ENCODE results near the gene SLC45A2. TPM values are rescaled to one million over a fixed set of nuclear protein-coding genes. Genes with fewer than 3 reads are reported as not detected.

SLC45A2 gene
- total and polyA plus RNA-seq, 7 experiments from 2014 or later: 0.17 to 0.40 TPM; not detected in 5

- Mint-ChIP-seq H3K4me3 (no peak overlapping the region), H3K4me1 (no peaks in the 10 kb centered on the region), H3K36me3 (peaks cover 0 to 4% (median 0%) of the 10 kb centered on the region in 5 donors), H3K9me3 (peaks cover 0 to 2% (median 0%) of the 10 kb centered on the region in 11 donors), H3K27ac (no peak overlapping the region), H3K27me3 (peaks cover 0 to 6% (median 5%) of the 10 kb centered on the region in 5 donors)
- CTCF ChIA-PET: interaction anchor here (0.6 kb wide), 1 partner anchor 1169 kb away, joined by 3 read pairs; no protein-coding TSS in a partner anchor
- H3K9me3 ChIP-seq (ENCODE audit: control insufficient read depth in 2 of 3, low read length in 3 of 3): no peaks in the 10 kb centered on the region
- intact Hi-C loops (cut with micrococcal nuclease): no loop called here
- ATAC-seq: no peak
- no peaks in the 10 kb centered on the region for H3K4me1 ChIP-seq (ENCODE audit: control insufficient read depth in 2 of 2, insufficient read depth in 2 of 2, low read length in 2 of 2)
- H3K27me3 ChIP-seq (ENCODE audit: control insufficient read depth in 2 of 2, insufficient read depth in 2 of 2, low read length in 2 of 2): no peaks in the 10 kb centered on the region
- DNase-seq: no peak
- no peak overlapping the region for H3K27ac ChIP-seq (ENCODE audit: low read depth, low read length)
- POLR2A ChIA-PET: no interaction called here
- H3K36me3 ChIP-seq (ENCODE audit: control insufficient read depth in 2 of 3, insufficient read depth in 3 of 3, low read length in 3 of 3): no peaks in the 10 kb centered on the region
- no peak overlapping the region for H3K4me3 ChIP-seq (ENCODE audit: low read length)
These were observed 4.5 kb downstream of the SLC45A2 start for GRCh38 chr5:33980030-33980429.

GRCh38 chr5:33978306-33978705 lies 6.2 kb downstream of the SLC45A2 start:
- intact Hi-C loops (cut with micrococcal nuclease): no loop called here
- Histone ChIP-seq H3K27me3 (ENCODE audit: control insufficient read depth in 2 of 2, insufficient read depth in 2 of 2, low read length in 2 of 2) (no peaks in the 10 kb centered on the region), H3K27ac (ENCODE audit: low read depth, low read length) (no peak overlapping the region), H3K36me3 (ENCODE audit: control insufficient read depth in 2 of 3, insufficient read depth in 3 of 3, low read length in 3 of 3) (no peaks in the 10 kb centered on the region), H3K4me1 (ENCODE audit: control insufficient read depth in 2 of 2, insufficient read depth in 2 of 2, low read length in 2 of 2) (peaks cover 0 to under 1% of the 10 kb centered on the region in 2 donors), H3K9me3 (ENCODE audit: control insufficient read depth in 2 of 3, low read length in 3 of 3) (no peaks in the 10 kb centered on the region), H3K4me3 (ENCODE audit: low read length) (no peak overlapping the region)
- CTCF ChIA-PET: no interaction called here
- peaks cover 0 to 2% (median 0%) of the 10 kb centered on the region in 11 donors for H3K9me3 Mint-ChIP-seq
- H3K4me3 Mint-ChIP-seq: no peak overlapping the region
- H3K27ac Mint-ChIP-seq: no peak overlapping the region
- peaks cover 0 to 4% (median 0%) of the 10 kb centered on the region in 5 donors for H3K36me3 Mint-ChIP-seq
- H3K27me3 Mint-ChIP-seq: peaks cover 0 to 6% (median 5%) of the 10 kb centered on the region in 5 donors
- ATAC-seq (no peak), DNase-seq (no peak)
- POLR2A ChIA-PET: no interaction called here
- peaks cover 0 to 9% (median 5%) of the 10 kb centered on the region in 7 donors for H3K4me1 Mint-ChIP-seq

GRCh38 chr5:33976307-33976706 lies 8.2 kb downstream of the SLC45A2 start:
- H3K9me3 ChIP-seq (ENCODE audit: control insufficient read depth in 2 of 3, low read length in 3 of 3): no peaks in the 10 kb centered on the region
- H3K36me3 ChIP-seq (ENCODE audit: control insufficient read depth in 2 of 3, insufficient read depth in 3 of 3, low read length in 3 of 3): no peaks in the 10 kb centered on the region
- Mint-ChIP-seq H3K9me3 (peaks cover 0 to 2% (median 0%) of the 10 kb centered on the region in 11 donors), H3K27ac (no peak overlapping the region), H3K27me3 (peaks cover 0 to 6% (median 5%) of the 10 kb centered on the region in 5 donors), H3K4me1 (peaks cover 0 to 17% (median 7%) of the 10 kb centered on the region in 7 donors), H3K4me3 (no peak overlapping the region), H3K36me3 (peaks cover 0 to 4% (median 0%) of the 10 kb centered on the region in 5 donors)
- intact Hi-C loops (cut with micrococcal nuclease): no loop called here
- no peaks in the 10 kb centered on the region for H3K27me3 ChIP-seq (ENCODE audit: control insufficient read depth in 2 of 2, insufficient read depth in 2 of 2, low read length in 2 of 2)
- ATAC-seq: no peak
- H3K4me3 ChIP-seq (ENCODE audit: low read length): no peak overlapping the region
- ChIA-PET CTCF (interaction anchor here (0.5 kb wide), 1 partner anchor 51 kb away, joined by 3 read pairs; no protein-coding TSS in a partner anchor), POLR2A (no interaction called here)
- H3K27ac ChIP-seq (ENCODE audit: low read depth, low read length): no peak overlapping the region
- DNase-seq: no peak
- peaks cover 0 to 5% of the 10 kb centered on the region in 2 donors for H3K4me1 ChIP-seq (ENCODE audit: control insufficient read depth in 2 of 2, insufficient read depth in 2 of 2, low read length in 2 of 2)

GRCh38 chr5:33975852-33976251 lies 8.6 kb downstream of the SLC45A2 start:
- Histone ChIP-seq H3K27ac (ENCODE audit: low read depth, low read length) (no peak overlapping the region), H3K4me3 (ENCODE audit: low read length) (no peak overlapping the region), H3K9me3 (ENCODE audit: control insufficient read depth in 2 of 3, low read length in 3 of 3) (no peaks in the 10 kb centered on the region), H3K36me3 (ENCODE audit: control insufficient read depth in 2 of 3, insufficient read depth in 3 of 3, low read length in 3 of 3) (no peaks in the 10 kb centered on the region), H3K27me3 (ENCODE audit: control insufficient read depth in 2 of 2, insufficient read depth in 2 of 2, low read length in 2 of 2) (no peaks in the 10 kb centered on the region), H3K4me1 (ENCODE audit: control insufficient read depth in 2 of 2, insufficient read depth in 2 of 2, low read length in 2 of 2) (peaks cover 0 to 5% of the 10 kb centered on the region in 2 donors)
- Mint-ChIP-seq H3K9me3 (peaks cover 0 to 2% (median 0%) of the 10 kb centered on the region in 11 donors), H3K27ac (no peak overlapping the region), H3K4me3 (no peak overlapping the region), H3K27me3 (peaks cover 0 to 6% (median 5%) of the 10 kb centered on the region in 5 donors), H3K4me1 (peaks cover 0 to 17% (median 7%) of the 10 kb centered on the region in 7 donors), H3K36me3 (peaks cover 0 to 4% (median 0%) of the 10 kb centered on the region in 5 donors)
- POLR2A ChIA-PET: no interaction called here
- CTCF ChIA-PET: no interaction called here
- no peak for DNase-seq
- no peak for ATAC-seq
- intact Hi-C loops (cut with micrococcal nuclease): no loop called here

GRCh38 chr5:33973271-33973670 lies 11.2 kb downstream of the SLC45A2 start:
- no peaks in the 10 kb centered on the region for H3K27me3 ChIP-seq (ENCODE audit: control insufficient read depth in 2 of 2, insufficient read depth in 2 of 2, low read length in 2 of 2)
- peak in 1 of 9 donors; percentile 13 for DNase-seq
- Mint-ChIP-seq H3K36me3 (no peaks in the 10 kb centered on the region), H3K27me3 (peaks cover 0 to 6% (median 3%) of the 10 kb centered on the region in 5 donors), H3K4me3 (peak overlapping the region in 3 of 10 donors; percentile 21 to 47 (median 23)), H3K4me1 (peaks cover 4 to 17% (median 7%) of the 10 kb centered on the region in 7 donors), H3K9me3 (peaks cover 0 to 2% (median 0%) of the 10 kb centered on the region in 11 donors), H3K27ac (peak overlapping the region in 1 of 9 donors; percentile 26)
- H3K4me3 ChIP-seq (ENCODE audit: low read length): no peak overlapping the region
- H3K36me3 ChIP-seq (ENCODE audit: control insufficient read depth in 2 of 3, insufficient read depth in 3 of 3, low read length in 3 of 3): no peaks in the 10 kb centered on the region
- intact Hi-C loops (cut with micrococcal nuclease): no loop called here
- ATAC-seq: no peak
- no peak overlapping the region for H3K27ac ChIP-seq (ENCODE audit: low read depth, low read length)
- POLR2A ChIA-PET: no interaction called here
- peaks cover 0 to 5% of the 10 kb centered on the region in 2 donors for H3K4me1 ChIP-seq (ENCODE audit: control insufficient read depth in 2 of 2, insufficient read depth in 2 of 2, low read length in 2 of 2)
- no peaks in the 10 kb centered on the region for H3K9me3 ChIP-seq (ENCODE audit: control insufficient read depth in 2 of 3, low read length in 3 of 3)
- CTCF ChIA-PET: no interaction called here

- CTCF ChIA-PET: interaction anchor here (0.6 to 2.3 kb wide), 12 partner anchors 9 to 541 kb away, joined by 3 to 12 read pairs (median 4); partner anchors contain the start of gene SLC45A2
- no peaks in the 10 kb centered on the region for H3K27me3 Mint-ChIP-seq
- POLR2A ChIA-PET: interaction anchor here (0.6 to 0.8 kb wide), 2 partner anchors 38 to 67 kb away, joined by 3 read pairs; partner anchors contain the start of gene AMACR
- Histone ChIP-seq H3K27ac (ENCODE audit: low read depth, low read length) (no peak overlapping the region), H3K4me1 (ENCODE audit: control insufficient read depth in 2 of 2, insufficient read depth in 2 of 2, low read length in 2 of 2) (peaks cover 0 to 5% of the 10 kb centered on the region in 2 donors), H3K9me3 (ENCODE audit: control insufficient read depth in 2 of 3, low read length in 3 of 3) (no peaks in the 10 kb centered on the region), H3K36me3 (ENCODE audit: control insufficient read depth in 2 of 3, insufficient read depth in 3 of 3, low read length in 3 of 3) (no peaks in the 10 kb centered on the region), H3K4me3 (ENCODE audit: low read length) (no peak overlapping the region), H3K27me3 (ENCODE audit: control insufficient read depth in 2 of 2, insufficient read depth in 2 of 2, low read length in 2 of 2) (no peaks in the 10 kb centered on the region)
- intact Hi-C loops (cut with micrococcal nuclease): loop anchor here (1.0 to 2.0 kb wide), 3 partner anchors 381 to 534 kb away; no protein-coding TSS in a partner anchor
- no peak overlapping the region for H3K27ac Mint-ChIP-seq
- H3K36me3 Mint-ChIP-seq: no peaks in the 10 kb centered on the region
- DNase-seq (peak in 4 of 9 donors; percentile 8 to 30 (median 15)), ATAC-seq (peak; percentile 49)
- no peaks in the 10 kb centered on the region for H3K9me3 Mint-ChIP-seq
- H3K4me1 Mint-ChIP-seq: peaks cover 4 to 22% (median 16%) of the 10 kb centered on the region in 7 donors
- no peak overlapping the region for H3K4me3 Mint-ChIP-seq
These were observed 14.7 kb downstream of the SLC45A2 start for GRCh38 chr5:33969572-33970452.
